K562 (cell line): ENCODE measurements around the gene TVP23A. TPM values are rescaled to one million over a fixed set of nuclear protein-coding genes. Genes with fewer than 3 reads are reported as not detected.

Experiments
- ATAC-seq: fragments of 200-7000 bp; cut with Tn5 transposase; 3 replicates; pipeline ENCODE4 v1.9.1; 2020; ENCODE audit warnings: moderate library complexity
- BruUV-seq: library from RNA; stranded (reverse); fragments of 400-500 nt; replicated peaks from 2 replicates; lab custom pipeline; 2021; lab: Mats Ljungman, UMichigan
- CTCF ChIA-PET: fragments of 300-600 bp; formaldehyde crosslinking; extraction: SDS; loops from one replicate; lab custom pipeline; 2021; ENCODE audit warnings: low intra/inter-chr PET ratio; lab: Yijun Ruan, JAX
- POLR2A ChIA-PET: fragments of 300-600, 350-650 bp; sonication (Branson Sonifier 250); formaldehyde crosslinking; extraction: SDS; loops from one replicate; lab custom pipeline; 2021; ENCODE audit warnings: antibody characterized with exemption, inconsistent platforms; lab: Yijun Ruan, JAX
- DNase-seq, 4 experiments: peaks; one replicate each; pipeline versions ENCODE4 v3.0.0 to v3.0.0-alpha.2; 2011 to 2018; ENCODE audit warnings: low spot score in 3 of 4, mixed read lengths in 3 of 4; ENCODE audit errors: extremely low read depth in 1 of 4
- FAIRE-seq: peaks from 2 replicates; lab custom pipeline; 2011; peaks lifted over from hg19 to GRCh38; lab: Jason Lieb, UNC
- H2AFZ ChIP-seq: 2 replicates; pipeline ENCODE4 v1.6.0; 2011; ENCODE audit warnings: low read depth, low read length, control low read depth, inconsistent platforms
- H3K27ac ChIP-seq: fragments of 200-600 bp; 3 replicates; pipeline ENCODE4 v1.8.0; 2011; ENCODE audit warnings: low read depth, mild to moderate bottlenecking, control low read depth, inconsistent platforms, low read length, moderate library complexity, mixed read lengths; ENCODE audit errors: extremely low read depth
- H3K27me3 ChIP-seq, 2 experiments: fragments of 300-600 bp in 1 of 2; 2 replicates in 1 of 2; 3 replicates in 1 of 2; pipeline versions ENCODE4 v1.6.0 to v1.8.0; 2011; ENCODE audit warnings: inconsistent platforms in 2 of 2, low read length in 2 of 2, mild to moderate bottlenecking in 1 of 2, mixed read lengths in 1 of 2, moderate library complexity in 1 of 2; ENCODE audit not compliant: control insufficient read depth in 2 of 2, insufficient read depth in 2 of 2
- H3K36me3 ChIP-seq: fragments of 300-600 bp; 3 replicates; pipeline ENCODE4 v1.8.0; 2011; ENCODE audit warnings: mild to moderate bottlenecking, low read length, inconsistent platforms; ENCODE audit not compliant: control insufficient read depth, insufficient read depth
- H3K4me1 ChIP-seq, 2 experiments: fragments of 200-600 bp in 1 of 2; replicated peaks in 1 of 2; 2 replicates in 1 of 2; 3 replicates in 1 of 2; pipeline versions ENCODE4 v1.5.1 to v1.8.0; 2011; ENCODE audit warnings: inconsistent platforms in 2 of 2, low read length in 2 of 2, mild to moderate bottlenecking in 1 of 2, mixed read lengths in 1 of 2, moderate library complexity in 1 of 2; ENCODE audit not compliant: control insufficient read depth in 2 of 2, insufficient read depth in 2 of 2
- H3K4me2 ChIP-seq: 2 replicates; pipeline ENCODE4 v1.6.1; 2011; ENCODE audit warnings: low read length, control low read depth, inconsistent platforms, mixed read lengths; ENCODE audit not compliant: insufficient read depth
- H3K4me3 ChIP-seq: fragments of 200-600 bp; sonication (generic), shearing (Covaris generic); 2 replicates; pipeline ENCODE4 v1.5.1; 2016; ENCODE audit warnings: control low read depth, inconsistent platforms
- H3K79me2 ChIP-seq: fragments of 200-600 bp; 3 replicates; pipeline ENCODE4 v1.8.0; 2011; ENCODE audit warnings: low read length, inconsistent platforms; ENCODE audit not compliant: control insufficient read depth, insufficient read depth
- H3K9ac ChIP-seq, 2 experiments: 2 replicates each; pipeline versions ENCODE4 v1.6.0 to v1.6.1; 2011; ENCODE audit warnings: low read depth in 2 of 2, low read length in 2 of 2, control low read depth in 1 of 2, inconsistent platforms in 1 of 2, mild to moderate bottlenecking in 1 of 2, mixed read lengths in 1 of 2; ENCODE audit not compliant: insufficient read depth in 1 of 2
- H3K9me1 ChIP-seq: one replicate; pipeline ENCODE4 v1.6.0; 2011; ENCODE audit warnings: inconsistent platforms, mild to moderate bottlenecking, low read length, moderate library complexity; ENCODE audit not compliant: control insufficient read depth, insufficient read depth
- H3K9me3 ChIP-seq: replicated peaks from 2 replicates; pipeline ENCODE4 v1.5.1; 2011; ENCODE audit warnings: low read depth, low read length, inconsistent platforms; ENCODE audit not compliant: control insufficient read depth, insufficient read depth
- H4K20me1 ChIP-seq: replicated peaks from 2 replicates; pipeline ENCODE4 v1.6.1; 2011; ENCODE audit warnings: low read length, inconsistent platforms, mixed read lengths; ENCODE audit not compliant: control insufficient read depth, insufficient read depth
- NCOA6 ChIP-seq: fragments of 450-650 bp; IDR thresholded peaks from 2 replicates; pipeline ENCODE4 v1.6.1; 2017; ENCODE audit warnings: mild to moderate bottlenecking
- OTX1 ChIP-seq: fragments of 450-650 bp; formaldehyde crosslinking; IDR thresholded peaks from 2 replicates; pipeline ENCODE4 v1.4.0; 2022; ENCODE audit warnings: mild to moderate bottlenecking
- RBM17 ChIP-seq: fragments of 200-400 bp; formaldehyde crosslinking; IDR thresholded peaks from 2 replicates; pipeline ENCODE4 v1.6.1; 2017; ENCODE audit warnings: low read depth, mild to moderate bottlenecking, low read length, borderline replicate concordance
- SOX6 ChIP-seq: fragments of 450-650 bp; IDR thresholded peaks from 2 replicates; pipeline ENCODE4 v1.6.1; 2014; ENCODE audit warnings: mild to moderate bottlenecking
- ZNF695 ChIP-seq: fragments of 450-650 bp; formaldehyde crosslinking; IDR thresholded peaks from 2 replicates; pipeline ENCODE4 v1.4.0; 2020; ENCODE audit warnings: mild to moderate bottlenecking, moderate library complexity
- WGBS: fragments of 100-300 bp; shearing (Covaris generic); methylation state at CpG from one replicate; pipeline ENCODE4 v1.1.6; 2016; ENCODE audit warnings: low coverage, mixed read lengths; ENCODE audit not compliant: insufficient coverage; ENCODE audit errors: missing lambda C conversion rate; 5-methylcytosine and 5-hydroxymethylcytosine counted together
- in situ Hi-C: fragments of 300-500 bp; cut with MboI; formaldehyde crosslinking; loops from 4 replicates; pipeline ENCODE4 v1.15.0; 2018; ENCODE audit warnings: inconsistent platforms, mixed read lengths
- intact Hi-C: fragments of 100-400 bp; cut with micrococcal nuclease; formaldehyde crosslinking; loops from 2 replicates; pipeline ENCODE4 v1.14.2; 2022
- polyA plus RNA-seq, 8 experiments: library from polyadenylated mRNA; depleted of rRNA in 4 of 8; stranded (reverse) in 5 of 8; unstranded in 3 of 8; fragments of >200 nt; fragmentation: Nextera tagmentation in 2 of 8; fragmentation: Illumina TruSeq in 1 of 8; extraction: Ambion mirVana in 2 of 8; extraction: Trizol in 1 of 8; gene quantifications; 2 replicates each; pipeline versions ENCODE4 v1.2.1 to v1.2.3, GENCODE V29; 2011 to 2014; ENCODE audit warnings: inconsistent platforms in 1 of 8, missing spikeins in 1 of 8
- total RNA-seq, 7 experiments: library from RNA; depleted of rRNA in 6 of 7; stranded (reverse); fragments of >200 nt in 6 of 7; fragmentation: Illumina TruSeq in 2 of 7; extraction: Trizol in 2 of 7; gene quantifications; 2 replicates each; pipeline versions ENCODE4 v1.2.1 to v1.2.3, GENCODE V29; 2011 to 2021; ENCODE audit warnings: low replicate concordance in 1 of 7
- TF ChIP-seq, protein P1 (sequence below): sonication (generic); formaldehyde crosslinking; IDR thresholded peaks from 2 replicates; pipeline ENCODE4 v1.8.0; 2023; ENCODE audit warnings: missing genetic modification reagents, mild to moderate bottlenecking, borderline replicate concordance

The TVP23A gene
- total and polyA plus RNA-seq, 9 of the 15 experiments (the other 6 are each of a cell fraction or from before 2014, with no cell fraction given) = 0.04 to 0.77 (median 0.10) TPM; not detected in 3

DNA sequence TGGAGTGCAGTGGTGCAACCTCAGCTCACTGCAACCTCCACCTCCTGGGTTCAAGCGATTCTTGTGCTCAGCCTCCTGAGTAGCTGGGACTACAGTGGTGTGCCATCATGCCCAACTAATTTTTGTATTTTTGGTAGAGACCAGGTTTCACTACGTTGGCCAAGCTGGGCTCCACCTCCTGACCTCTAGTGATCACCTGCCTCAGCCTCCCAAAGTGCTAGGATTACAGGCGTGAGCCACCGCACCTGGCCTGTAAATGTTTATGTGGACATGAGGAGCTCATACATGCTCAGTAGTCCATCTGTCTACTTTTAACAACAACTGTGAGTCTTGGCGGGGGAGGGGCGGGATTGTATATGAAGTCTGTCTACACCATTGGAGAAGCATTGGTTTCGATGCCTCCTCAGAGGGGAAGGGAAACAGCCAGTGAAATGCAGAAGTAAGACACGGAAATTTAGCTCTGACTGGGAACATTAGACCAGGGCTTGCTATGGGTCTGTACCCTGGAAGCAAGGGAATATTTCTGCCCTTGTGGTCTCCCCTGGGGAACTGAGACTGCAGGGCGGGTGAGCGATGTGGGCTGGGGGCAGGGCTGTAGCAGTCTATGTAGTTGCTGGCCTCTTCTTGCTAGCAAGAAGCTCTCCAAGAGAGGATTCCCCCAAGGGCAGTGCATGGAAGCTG, 65.6 kb downstream of the TVP23A start:
- TF ChIP-seq NCOA6 (no peak), ZNF695 (CRISPR knock-in tag) (no peak), SOX6 (no peak), OTX1 (CRISPR knock-in tag) (no peak), RBM17 (no peak)
- TF ChIP-seq, protein P1, sequence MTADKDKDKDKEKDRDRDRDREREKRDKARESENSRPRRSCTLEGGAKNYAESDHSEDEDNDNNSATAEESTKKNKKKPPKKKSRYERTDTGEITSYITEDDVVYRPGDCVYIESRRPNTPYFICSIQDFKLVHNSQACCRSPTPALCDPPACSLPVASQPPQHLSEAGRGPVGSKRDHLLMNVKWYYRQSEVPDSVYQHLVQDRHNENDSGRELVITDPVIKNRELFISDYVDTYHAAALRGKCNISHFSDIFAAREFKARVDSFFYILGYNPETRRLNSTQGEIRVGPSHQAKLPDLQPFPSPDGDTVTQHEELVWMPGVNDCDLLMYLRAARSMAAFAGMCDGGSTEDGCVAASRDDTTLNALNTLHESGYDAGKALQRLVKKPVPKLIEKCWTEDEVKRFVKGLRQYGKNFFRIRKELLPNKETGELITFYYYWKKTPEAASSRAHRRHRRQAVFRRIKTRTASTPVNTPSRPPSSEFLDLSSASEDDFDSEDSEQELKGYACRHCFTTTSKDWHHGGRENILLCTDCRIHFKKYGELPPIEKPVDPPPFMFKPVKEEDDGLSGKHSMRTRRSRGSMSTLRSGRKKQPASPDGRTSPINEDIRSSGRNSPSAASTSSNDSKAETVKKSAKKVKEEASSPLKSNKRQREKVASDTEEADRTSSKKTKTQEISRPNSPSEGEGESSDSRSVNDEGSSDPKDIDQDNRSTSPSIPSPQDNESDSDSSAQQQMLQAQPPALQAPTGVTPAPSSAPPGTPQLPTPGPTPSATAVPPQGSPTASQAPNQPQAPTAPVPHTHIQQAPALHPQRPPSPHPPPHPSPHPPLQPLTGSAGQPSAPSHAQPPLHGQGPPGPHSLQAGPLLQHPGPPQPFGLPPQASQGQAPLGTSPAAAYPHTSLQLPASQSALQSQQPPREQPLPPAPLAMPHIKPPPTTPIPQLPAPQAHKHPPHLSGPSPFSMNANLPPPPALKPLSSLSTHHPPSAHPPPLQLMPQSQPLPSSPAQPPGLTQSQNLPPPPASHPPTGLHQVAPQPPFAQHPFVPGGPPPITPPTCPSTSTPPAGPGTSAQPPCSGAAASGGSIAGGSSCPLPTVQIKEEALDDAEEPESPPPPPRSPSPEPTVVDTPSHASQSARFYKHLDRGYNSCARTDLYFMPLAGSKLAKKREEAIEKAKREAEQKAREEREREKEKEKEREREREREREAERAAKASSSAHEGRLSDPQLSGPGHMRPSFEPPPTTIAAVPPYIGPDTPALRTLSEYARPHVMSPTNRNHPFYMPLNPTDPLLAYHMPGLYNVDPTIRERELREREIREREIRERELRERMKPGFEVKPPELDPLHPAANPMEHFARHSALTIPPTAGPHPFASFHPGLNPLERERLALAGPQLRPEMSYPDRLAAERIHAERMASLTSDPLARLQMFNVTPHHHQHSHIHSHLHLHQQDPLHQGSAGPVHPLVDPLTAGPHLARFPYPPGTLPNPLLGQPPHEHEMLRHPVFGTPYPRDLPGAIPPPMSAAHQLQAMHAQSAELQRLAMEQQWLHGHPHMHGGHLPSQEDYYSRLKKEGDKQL (CRISPR knock-in tag) = no peak
- Histone ChIP-seq H3K4me2 (no peak overlapping the region), H3K4me1 (no peaks in the 10 kb centered on the region), H3K27me3 (no peaks in the 10 kb centered on the region), H3K79me2 (no peaks in the 10 kb centered on the region), H3K4me3 (no peak overlapping the region), H3K36me3 (peaks cover 52% of the 10 kb centered on the region; the same call in 2 of the 3 replicates), H3K9ac (no peak overlapping the region), H3K9me1 (no peaks in the 10 kb centered on the region), H4K20me1 (no peaks in the 10 kb centered on the region), H2AFZ (no peak overlapping the region), H3K27ac (no peak overlapping the region), H3K9me3 (no peaks in the 10 kb centered on the region)
- POLR2A ChIA-PET = interaction anchor here (1.0 to 2.2 kb wide), 4 partner anchors 9 to 17 kb away, joined by 3 to 21 read pairs (median 3); partner anchors contain the start of gene NUBP1
- no TSS peak for BruUV-seq
- in situ Hi-C loops (no loop called here), intact Hi-C loops (no loop called here)
- FAIRE-seq = no peak
- DNase-seq = no peak
- no peak for ATAC-seq
- CTCF ChIA-PET = no interaction called here
- 86% methylated on average over 8 of the region's 10 CpGs for WGBS
